ENCODE measurements around the gene GLYR1. TPM values are rescaled to one million over a fixed set of nuclear protein-coding genes. Genes with fewer than 3 reads are reported as not detected.

Gene GLYR1
- total and polyA plus RNA-seq, 7 experiments from 2014 or later = 32.0 to 122 (median 107) TPM

DNA sequence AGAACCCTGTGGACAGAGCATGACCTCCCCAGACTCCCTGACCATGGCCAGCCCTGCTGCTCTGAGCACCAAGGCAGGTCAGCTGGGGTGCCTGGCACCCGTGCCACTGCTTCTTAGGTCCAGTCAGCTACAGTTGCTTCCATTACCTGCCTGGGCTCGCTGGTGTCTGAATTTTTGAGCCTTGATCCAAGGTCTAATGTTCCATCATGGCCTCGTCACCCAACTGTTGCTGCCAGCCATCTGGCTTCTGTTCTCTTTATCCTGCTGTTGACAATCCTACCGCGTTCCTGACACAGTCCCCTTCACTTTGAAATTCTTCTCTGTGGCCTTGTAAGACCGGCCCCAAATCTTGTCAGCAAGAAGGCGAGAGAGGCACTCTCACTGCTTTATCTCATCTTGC is 16.7 kb downstream of the GLYR1 start:
- Histone ChIP-seq H3K36me3 (ENCODE audit: control insufficient read depth in 2 of 3, insufficient read depth in 3 of 3, low read length in 3 of 3) (peaks cover 20 to 86% (median 23%) of the 10 kb centered on the region in 3 experiments), H3K4me3 (ENCODE audit: low read length) (no peak overlapping the region), H3K4me1 (ENCODE audit: control insufficient read depth in 2 of 2, insufficient read depth in 2 of 2, low read length in 2 of 2) (no peaks in the 10 kb centered on the region), H3K9me3 (ENCODE audit: control insufficient read depth in 2 of 3, low read length in 3 of 3) (no peaks in the 10 kb centered on the region), H3K27me3 (ENCODE audit: control insufficient read depth in 2 of 2, insufficient read depth in 2 of 2, low read length in 2 of 2) (no peaks in the 10 kb centered on the region), H3K27ac (ENCODE audit: low read depth, low read length) (no peak overlapping the region)
- Mint-ChIP-seq H3K27me3 (no peaks in the 10 kb centered on the region), H3K4me3 (no peak overlapping the region), H3K27ac (peak overlapping the region in 2 of 9 donors; percentile 28 to 74), H3K4me1 (peaks cover 4 to 17% (median 7%) of the 10 kb centered on the region in 7 donors), H3K9me3 (no peaks in the 10 kb centered on the region), H3K36me3 (peaks cover 14 to 39% (median 26%) of the 10 kb centered on the region in 5 donors)
- DNase-seq (no peak), ATAC-seq (no peak)
- intact Hi-C loops (cut with micrococcal nuclease) = no loop called here
- ChIA-PET CTCF (interaction anchor here (0.7 to 0.8 kb wide), 2 partner anchors 164 to 502 kb away, joined by 4 to 7 read pairs; no protein-coding TSS in a partner anchor), POLR2A (no interaction called here)

DNA sequence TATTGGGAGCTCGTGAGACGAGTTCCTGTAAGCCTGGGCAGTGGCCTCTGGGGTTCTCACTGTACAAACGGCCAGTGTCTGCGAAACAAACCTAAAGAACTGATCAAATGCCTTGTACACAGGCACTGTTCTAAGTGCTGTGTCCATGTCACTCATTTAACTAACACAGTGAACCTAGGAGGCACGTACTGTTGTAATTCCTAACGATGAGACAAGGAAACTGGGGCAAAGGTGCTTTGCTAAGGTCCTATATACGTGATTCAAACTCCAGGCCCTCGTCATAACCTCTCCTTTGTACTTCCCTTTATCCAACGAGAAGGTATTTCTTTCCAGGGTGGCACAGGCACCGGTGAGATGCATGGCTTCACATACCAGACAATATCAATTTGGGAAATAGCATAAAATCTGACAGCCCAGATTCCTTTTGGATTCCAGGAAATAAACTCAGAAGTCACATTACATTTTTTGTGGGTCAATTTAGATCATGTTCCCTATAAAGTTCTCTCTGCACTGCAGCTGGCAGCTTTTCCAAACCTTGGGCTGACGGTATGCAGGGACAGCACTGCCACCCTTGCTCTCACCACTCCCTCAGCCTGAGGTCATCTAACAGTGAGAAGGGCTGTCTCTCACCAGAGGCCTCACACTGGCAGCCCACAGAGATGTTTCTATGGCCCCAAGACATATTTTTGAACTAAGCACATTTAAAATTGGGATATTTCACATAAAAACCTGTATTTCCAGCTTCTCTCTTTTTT is 18.3 kb downstream of the GLYR1 start:
- Mint-ChIP-seq H3K9me3 (no peaks in the 10 kb centered on the region), H3K27ac (no peak overlapping the region), H3K4me3 (no peak overlapping the region), H3K36me3 (peaks cover 20 to 48% (median 28%) of the 10 kb centered on the region in 5 donors), H3K4me1 (peaks cover 2 to 25% (median 7%) of the 10 kb centered on the region in 7 donors), H3K27me3 (no peaks in the 10 kb centered on the region)
- Histone ChIP-seq H3K27ac (ENCODE audit: low read depth, low read length) (no peak overlapping the region), H3K4me1 (ENCODE audit: control insufficient read depth in 2 of 2, insufficient read depth in 2 of 2, low read length in 2 of 2) (no peaks in the 10 kb centered on the region), H3K9me3 (ENCODE audit: control insufficient read depth in 2 of 3, low read length in 3 of 3) (no peaks in the 10 kb centered on the region), H3K36me3 (ENCODE audit: control insufficient read depth in 2 of 3, insufficient read depth in 3 of 3, low read length in 3 of 3) (peaks cover 18 to 91% (median 27%) of the 10 kb centered on the region in 3 experiments), H3K27me3 (ENCODE audit: control insufficient read depth in 2 of 2, insufficient read depth in 2 of 2, low read length in 2 of 2) (no peaks in the 10 kb centered on the region), H3K4me3 (ENCODE audit: low read length) (no peak overlapping the region)
- intact Hi-C loops (cut with micrococcal nuclease) = no loop called here
- DNase-seq = no peak
- ATAC-seq = no peak
- ChIA-PET POLR2A (no interaction called here), CTCF (no interaction called here)

DNA sequence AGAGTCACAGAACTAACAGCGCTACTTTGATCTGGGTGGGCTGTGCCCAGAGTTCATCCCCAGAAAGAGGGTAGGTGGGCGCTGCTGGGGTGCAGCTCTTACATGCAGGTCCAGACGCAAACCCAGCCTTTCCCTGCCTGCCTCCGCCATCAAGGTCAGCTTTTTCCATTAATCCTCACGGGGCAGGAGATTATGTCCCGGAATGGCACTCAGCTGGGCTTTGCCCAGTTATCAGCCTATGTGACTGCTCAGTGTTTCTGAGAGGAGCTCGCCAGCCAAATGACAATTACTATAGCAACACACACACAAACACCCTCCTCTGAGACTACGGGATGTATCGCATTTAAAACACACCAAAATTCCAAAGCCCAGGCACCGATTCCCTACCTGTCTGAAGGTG is 20.1 kb downstream of the GLYR1 start:
- Mint-ChIP-seq H3K36me3 (peaks cover 18 to 37% (median 25%) of the 10 kb centered on the region in 5 donors), H3K27me3 (no peaks in the 10 kb centered on the region), H3K27ac (no peak overlapping the region), H3K4me3 (no peak overlapping the region), H3K4me1 (peaks cover 0 to 19% (median 6%) of the 10 kb centered on the region in 7 donors), H3K9me3 (no peaks in the 10 kb centered on the region)
- CTCF ChIA-PET = no interaction called here
- POLR2A ChIA-PET = interaction anchor here (0.6 kb wide), 1 partner anchor 17 kb away, joined by 3 read pairs; no protein-coding TSS in a partner anchor
- Histone ChIP-seq H3K4me3 (ENCODE audit: low read length) (no peak overlapping the region), H3K27ac (ENCODE audit: low read depth, low read length) (no peak overlapping the region), H3K4me1 (ENCODE audit: control insufficient read depth in 2 of 2, insufficient read depth in 2 of 2, low read length in 2 of 2) (no peaks in the 10 kb centered on the region), H3K27me3 (ENCODE audit: control insufficient read depth in 2 of 2, insufficient read depth in 2 of 2, low read length in 2 of 2) (no peaks in the 10 kb centered on the region), H3K36me3 (ENCODE audit: control insufficient read depth in 2 of 3, insufficient read depth in 3 of 3, low read length in 3 of 3) (peaks cover 16 to 91% (median 34%) of the 10 kb centered on the region in 3 experiments), H3K9me3 (ENCODE audit: control insufficient read depth in 2 of 3, low read length in 3 of 3) (no peaks in the 10 kb centered on the region)
- ATAC-seq (no peak), DNase-seq (no peak)
- intact Hi-C loops (cut with micrococcal nuclease) = no loop called here

DNA sequence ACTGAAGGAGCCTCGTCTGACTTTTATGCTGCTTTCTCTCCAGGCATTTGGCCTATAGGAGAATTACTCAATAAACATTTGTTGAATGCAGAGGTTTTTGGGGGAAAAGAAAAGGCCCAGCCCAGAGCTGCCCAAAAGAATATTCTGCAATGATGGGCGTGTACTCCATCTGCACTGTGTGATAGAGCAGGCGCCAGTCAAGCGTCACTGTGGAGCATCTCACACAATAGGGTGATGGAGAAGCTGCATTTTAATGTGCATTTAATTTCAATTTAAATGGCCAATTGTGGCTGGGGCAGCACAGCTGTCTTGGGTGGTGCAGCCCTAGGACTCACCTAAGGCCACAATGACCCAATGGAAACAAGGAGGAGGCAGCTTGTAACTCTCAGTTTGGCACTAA is 20.6 kb downstream of the GLYR1 start:
- Histone ChIP-seq H3K4me3 (ENCODE audit: low read length) (no peak overlapping the region), H3K4me1 (ENCODE audit: control insufficient read depth in 2 of 2, insufficient read depth in 2 of 2, low read length in 2 of 2) (no peaks in the 10 kb centered on the region), H3K9me3 (ENCODE audit: control insufficient read depth in 2 of 3, low read length in 3 of 3) (no peaks in the 10 kb centered on the region), H3K27ac (ENCODE audit: low read depth, low read length) (no peak overlapping the region), H3K36me3 (ENCODE audit: control insufficient read depth in 2 of 3, insufficient read depth in 3 of 3, low read length in 3 of 3) (peaks cover 14 to 91% (median 30%) of the 10 kb centered on the region in 3 experiments), H3K27me3 (ENCODE audit: control insufficient read depth in 2 of 2, insufficient read depth in 2 of 2, low read length in 2 of 2) (no peaks in the 10 kb centered on the region)
- Mint-ChIP-seq H3K4me3 (no peak overlapping the region), H3K36me3 (peaks cover 16 to 36% (median 24%) of the 10 kb centered on the region in 5 donors), H3K27me3 (no peaks in the 10 kb centered on the region), H3K4me1 (peaks cover 0 to 19% (median 6%) of the 10 kb centered on the region in 7 donors), H3K9me3 (no peaks in the 10 kb centered on the region), H3K27ac (no peak overlapping the region)
- DNase-seq (no peak), ATAC-seq (no peak)
- POLR2A ChIA-PET = interaction anchor here (0.6 kb wide), 1 partner anchor 18 kb away, joined by 3 read pairs; no protein-coding TSS in a partner anchor
- CTCF ChIA-PET = no interaction called here
- intact Hi-C loops (cut with micrococcal nuclease) = no loop called here

DNA sequence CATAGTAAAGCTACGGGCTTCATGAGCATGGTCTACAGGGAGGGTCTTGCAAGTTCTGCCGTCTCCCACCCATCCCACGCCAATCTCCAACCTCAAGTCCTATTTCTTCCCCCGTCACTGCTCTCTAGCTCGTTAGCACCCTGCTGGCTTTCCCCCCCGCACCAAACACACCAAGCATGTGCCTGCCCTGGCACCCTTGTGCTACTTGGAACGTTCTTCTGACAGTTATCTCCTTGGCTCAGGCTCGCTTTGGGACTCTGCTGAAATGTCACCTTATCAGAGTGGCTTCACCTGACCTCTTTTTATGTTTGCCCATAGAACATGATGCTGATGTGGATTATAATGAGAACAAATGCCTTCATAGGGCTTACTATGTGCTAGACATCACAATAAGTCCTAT is 21.9 kb downstream of the GLYR1 start:
- Mint-ChIP-seq H3K9me3 (no peaks in the 10 kb centered on the region), H3K27me3 (no peaks in the 10 kb centered on the region), H3K36me3 (peaks cover 7 to 35% (median 14%) of the 10 kb centered on the region in 5 donors), H3K4me1 (peaks cover 0 to 8% (median 0%) of the 10 kb centered on the region in 7 donors), H3K27ac (no peak overlapping the region), H3K4me3 (no peak overlapping the region)
- intact Hi-C loops (cut with micrococcal nuclease) = no loop called here
- POLR2A ChIA-PET = interaction anchor here (0.6 kb wide), 1 partner anchor 24 kb away, joined by 4 read pairs; no protein-coding TSS in a partner anchor
- DNase-seq (no peak), ATAC-seq (no peak)
- Histone ChIP-seq H3K4me1 (ENCODE audit: control insufficient read depth in 2 of 2, insufficient read depth in 2 of 2, low read length in 2 of 2) (no peaks in the 10 kb centered on the region), H3K4me3 (ENCODE audit: low read length) (no peak overlapping the region), H3K27ac (ENCODE audit: low read depth, low read length) (no peak overlapping the region), H3K9me3 (ENCODE audit: control insufficient read depth in 2 of 3, low read length in 3 of 3) (no peaks in the 10 kb centered on the region), H3K27me3 (ENCODE audit: control insufficient read depth in 2 of 2, insufficient read depth in 2 of 2, low read length in 2 of 2) (no peaks in the 10 kb centered on the region), H3K36me3 (ENCODE audit: control insufficient read depth in 2 of 3, insufficient read depth in 3 of 3, low read length in 3 of 3) (peaks cover 5 to 91% (median 26%) of the 10 kb centered on the region in 3 experiments)
- CTCF ChIA-PET = no interaction called here

DNA sequence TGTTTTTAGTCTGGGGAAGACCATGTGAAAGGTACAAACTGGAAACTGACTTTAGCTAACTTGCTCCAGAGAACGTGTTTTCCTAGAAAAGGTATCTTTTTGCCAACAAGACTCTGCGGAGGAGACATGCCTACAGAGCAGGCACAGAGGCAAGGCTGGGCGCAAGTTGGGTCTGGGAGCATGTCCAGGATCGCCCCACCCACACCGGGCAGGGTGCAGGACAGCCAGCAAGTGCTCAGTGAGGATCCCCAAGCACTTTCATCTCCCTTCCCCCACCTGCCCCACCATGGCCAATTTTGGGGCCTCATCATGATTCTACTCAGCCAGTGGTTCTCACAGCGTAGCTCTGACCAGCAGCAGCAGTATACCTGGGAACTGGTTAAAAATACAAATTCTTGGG is 26.4 kb downstream of the GLYR1 start:
- ATAC-seq (no peak), DNase-seq (no peak)
- H3K27me3 Mint-ChIP-seq = no peaks in the 10 kb centered on the region
- Histone ChIP-seq H3K27me3 (ENCODE audit: control insufficient read depth in 2 of 2, insufficient read depth in 2 of 2, low read length in 2 of 2) (no peaks in the 10 kb centered on the region), H3K36me3 (ENCODE audit: control insufficient read depth in 2 of 3, insufficient read depth in 3 of 3, low read length in 3 of 3) (peaks cover 11 to 84% (median 16%) of the 10 kb centered on the region in 3 experiments), H3K9me3 (ENCODE audit: control insufficient read depth in 2 of 3, low read length in 3 of 3) (no peaks in the 10 kb centered on the region), H3K4me1 (ENCODE audit: control insufficient read depth in 2 of 2, insufficient read depth in 2 of 2, low read length in 2 of 2) (no peaks in the 10 kb centered on the region), H3K27ac (ENCODE audit: low read depth, low read length) (no peak overlapping the region), H3K4me3 (ENCODE audit: low read length) (no peak overlapping the region)
- ChIA-PET POLR2A (no interaction called here), CTCF (interaction anchor here (0.6 kb wide), 1 partner anchor 12 kb away, joined by 3 read pairs; no protein-coding TSS in a partner anchor)
- H3K9me3 Mint-ChIP-seq = no peaks in the 10 kb centered on the region
- peaks cover 7 to 37% (median 20%) of the 10 kb centered on the region in 5 donors for H3K36me3 Mint-ChIP-seq
- intact Hi-C loops (cut with micrococcal nuclease) = no loop called here
- no peak overlapping the region for H3K4me3 Mint-ChIP-seq
- peaks cover 0 to 8% (median 0%) of the 10 kb centered on the region in 7 donors for H3K4me1 Mint-ChIP-seq
- peak overlapping the region in 1 of 9 donors; percentile 19 for H3K27ac Mint-ChIP-seq

Measured in naive thymus-derived CD4-positive, alpha-beta T cell (primary cell).